NCI-H1092 (cell line): ENCODE data around the gene TPCN1.

Source experiments
- DNase-seq: peaks from one replicate; lab custom pipeline; 2025; lab: John Stamatoyannopoulos, UW

Gene TPCN1

DNA sequence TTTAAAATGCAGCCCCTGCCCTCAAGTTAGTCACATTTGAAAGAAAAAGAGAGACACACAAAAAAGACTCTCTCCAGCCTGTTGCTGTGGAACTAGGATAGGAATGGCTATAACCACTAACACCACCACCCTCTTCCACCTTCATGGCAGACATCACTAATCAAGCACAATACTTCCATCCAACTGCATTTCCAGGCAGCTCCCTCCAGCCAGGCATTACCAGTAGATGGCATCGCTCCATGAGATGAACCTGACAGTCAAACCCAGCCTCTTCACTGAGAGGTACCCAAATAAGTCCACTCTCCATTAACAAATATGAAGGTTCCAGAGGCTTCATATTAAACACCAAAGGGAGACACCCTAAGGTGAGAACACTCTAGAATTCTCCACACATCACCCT lies 89.2 kb downstream of the TPCN1 start:
- no peak for DNase-seq

DNA sequence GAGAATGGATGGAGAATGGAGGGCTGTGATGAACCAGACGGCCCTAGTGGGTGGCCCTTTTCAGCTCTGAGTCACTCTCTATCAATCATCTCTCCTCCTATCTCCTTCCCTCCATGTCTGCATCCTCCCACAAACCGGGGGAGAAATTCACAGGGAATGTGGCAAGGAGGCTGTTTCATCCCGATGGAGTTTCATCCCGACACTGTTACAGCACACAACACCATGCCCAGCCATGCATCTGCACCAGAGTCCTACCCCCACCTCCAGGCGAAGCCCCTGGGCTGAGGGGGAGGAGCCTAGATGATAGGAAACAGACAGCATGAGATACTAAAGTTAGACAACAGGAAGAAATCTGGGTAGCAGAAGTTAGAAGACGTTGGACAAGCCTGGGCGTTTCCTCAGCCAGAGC lies 92.9 kb downstream of the TPCN1 start:
- no peak for DNase-seq

GRCh38 chr12:113315358-113315757 lies 94.1 kb downstream of the TPCN1 start:
- DNase-seq = no peak

- no peak for DNase-seq
Measured at GRCh38 chr12:113316155-113316554, 94.9 kb downstream of the TPCN1 start.

DNA sequence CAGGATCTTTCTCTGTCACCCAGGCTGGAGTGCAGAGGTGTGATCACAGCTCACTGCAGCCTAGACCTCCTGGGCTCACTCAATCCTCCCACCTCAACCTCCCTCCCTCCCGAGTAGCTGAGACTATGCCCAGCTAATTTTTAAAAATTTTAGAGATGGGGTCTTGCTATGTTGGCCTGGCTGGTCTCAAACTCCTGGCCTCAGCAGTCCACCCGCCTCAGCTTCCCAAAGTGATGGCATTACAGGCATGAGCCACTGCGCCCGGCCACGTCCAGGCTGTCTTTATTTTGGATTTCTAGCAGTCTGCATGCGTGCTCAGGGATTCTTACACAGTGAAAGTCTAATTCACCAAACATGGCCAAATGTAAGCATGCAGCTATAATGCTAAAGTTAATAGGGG lies 95.9 kb downstream of the TPCN1 start:
- DNase-seq = no peak

DNA sequence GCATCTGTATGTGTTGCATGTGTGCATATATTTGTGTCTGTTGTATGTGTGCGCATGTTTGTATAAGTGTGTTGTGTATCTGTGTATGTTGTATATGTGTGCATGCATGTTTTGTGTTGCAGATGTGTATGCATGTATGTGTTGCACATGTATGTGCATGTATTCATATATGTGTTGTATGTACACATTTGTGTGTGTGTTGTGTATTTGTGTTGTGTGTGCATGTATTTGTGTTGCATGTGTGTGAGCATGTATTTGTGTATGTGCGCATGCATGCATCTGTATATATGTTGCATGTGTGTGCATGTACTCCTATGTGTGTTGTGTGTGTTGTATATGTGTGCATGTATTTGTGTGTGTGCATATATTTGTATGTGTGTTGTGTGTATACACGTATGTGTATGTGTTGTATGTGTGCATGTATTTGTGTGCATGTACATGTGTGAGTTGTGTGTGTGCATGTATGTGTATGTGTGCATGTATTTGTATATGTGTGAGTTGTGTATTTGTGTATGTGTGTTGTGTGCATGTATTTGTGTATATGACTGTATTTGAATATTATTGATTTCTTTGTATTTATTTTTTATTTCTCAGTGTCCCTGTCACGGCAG lies 96.9 kb downstream of the TPCN1 start:
- DNase-seq = no peak

DNA sequence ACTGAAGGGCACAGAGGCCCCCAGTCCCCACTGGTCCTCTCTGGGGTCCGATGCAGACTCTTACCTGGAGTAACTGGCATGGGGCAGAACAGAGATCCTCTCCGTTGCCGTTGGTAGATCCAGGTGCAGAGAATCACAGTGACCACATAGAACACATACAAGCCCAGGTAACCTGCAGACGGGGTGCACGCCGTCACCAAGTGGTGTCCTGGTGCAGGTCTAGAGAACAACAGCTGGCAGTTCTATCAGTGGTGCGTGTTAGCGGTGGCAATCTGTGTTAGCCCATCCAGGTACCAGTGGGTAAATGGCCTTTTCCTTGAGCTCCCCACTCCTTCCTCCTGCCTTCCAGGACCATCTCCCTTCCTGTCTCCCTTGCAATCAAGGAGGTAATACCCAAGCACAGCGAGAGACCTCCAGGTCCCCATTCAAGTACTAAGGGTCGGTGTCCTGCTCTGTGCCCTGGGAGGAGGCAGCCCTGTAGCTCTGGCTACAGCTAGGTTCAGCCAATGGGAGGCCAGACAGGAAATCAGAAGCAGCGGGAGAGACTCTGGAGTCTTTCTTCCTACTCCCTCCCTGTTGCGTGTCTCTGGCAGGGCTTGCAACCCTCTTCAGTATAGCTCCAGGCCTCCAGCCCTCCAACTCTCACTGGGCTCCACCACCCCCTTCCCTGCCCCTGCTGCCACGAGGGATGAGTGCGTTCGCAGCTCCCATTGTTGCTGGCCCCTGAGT lies 97.8 kb downstream of the TPCN1 start:
- no peak for DNase-seq

GRCh38 chr12:113320401-113320800 lies 99.1 kb downstream of the TPCN1 start:
- DNase-seq = no peak

GRCh38 chr12:113322343-113322742 lies 101.1 kb downstream of the TPCN1 start:
- no peak for DNase-seq

DNA sequence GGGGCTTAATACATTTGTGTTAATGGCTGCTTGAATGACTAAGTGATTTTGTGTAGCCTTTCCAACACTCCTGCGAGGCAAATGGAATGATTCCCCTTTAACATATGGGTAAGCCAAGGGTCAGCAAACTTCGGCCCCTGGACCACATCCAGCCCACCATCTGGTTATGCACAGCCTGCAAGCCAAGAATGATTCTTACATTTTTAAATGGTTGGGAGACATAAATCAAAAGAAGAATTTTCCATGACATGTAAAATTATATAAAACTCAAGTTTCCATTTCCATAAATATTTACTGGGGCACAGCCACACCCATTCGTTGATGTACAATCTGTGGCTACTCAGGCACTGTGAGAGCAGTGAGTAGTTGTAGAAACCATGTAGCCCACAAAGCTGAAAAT lies 104.7 kb downstream of the TPCN1 start:
- DNase-seq = no peak

DNA sequence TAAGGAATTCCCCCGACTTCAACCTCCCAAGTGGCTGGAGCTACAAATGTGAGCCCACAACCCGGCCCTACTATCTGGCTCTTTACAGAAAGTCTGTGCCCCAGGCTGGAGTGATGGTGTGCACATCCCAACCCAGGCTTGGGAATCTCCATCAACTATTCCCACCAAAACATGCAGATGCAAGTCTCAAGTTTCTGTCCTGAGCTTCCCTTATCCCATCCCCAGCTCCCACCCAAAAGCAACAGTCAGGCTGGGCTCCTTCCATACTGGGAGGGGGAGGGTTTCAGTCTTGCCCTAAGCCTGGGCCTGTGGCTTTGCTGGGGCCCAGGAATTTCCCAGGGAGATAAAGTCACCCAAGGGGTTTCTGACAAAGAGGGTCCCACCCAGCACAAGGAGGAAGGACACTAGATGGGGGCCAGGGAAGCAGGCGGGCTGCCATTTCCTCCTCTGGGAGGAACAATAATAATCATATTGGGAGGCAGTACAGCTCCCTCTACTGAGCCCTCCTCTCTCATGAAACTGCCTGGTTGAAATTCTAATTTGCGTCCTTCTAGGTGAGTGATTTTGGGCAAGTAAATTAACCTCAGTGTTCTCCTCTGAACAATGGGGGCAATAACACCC lies 105.6 kb downstream of the TPCN1 start:
- no peak for DNase-seq

DNA sequence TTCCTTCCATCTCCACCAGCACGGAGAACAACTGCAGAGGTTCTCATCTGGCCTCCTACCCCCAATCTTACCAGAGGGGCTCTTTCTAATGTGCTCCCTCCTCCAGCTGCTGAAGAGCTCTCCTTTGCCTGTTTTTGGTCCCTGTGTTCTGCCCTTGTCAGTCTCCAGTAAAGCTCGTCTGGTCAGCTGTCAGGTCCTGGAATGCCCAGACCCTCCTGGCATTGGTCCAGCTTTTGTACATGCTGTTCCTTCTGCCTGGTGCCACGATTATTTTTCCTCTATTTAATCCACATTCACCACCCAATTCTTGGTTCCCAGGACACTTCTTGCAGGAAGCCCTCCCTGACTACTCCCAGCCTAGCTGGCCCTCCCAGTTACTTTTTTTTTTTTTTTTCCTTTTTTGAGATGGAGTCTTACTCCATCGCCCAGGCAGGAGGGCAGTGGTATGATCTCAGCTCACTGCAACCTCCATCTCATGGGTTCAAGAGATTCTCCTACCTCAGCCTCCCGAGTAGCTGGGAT lies 107.2 kb downstream of the TPCN1 start:
- DNase-seq = no peak

DNA sequence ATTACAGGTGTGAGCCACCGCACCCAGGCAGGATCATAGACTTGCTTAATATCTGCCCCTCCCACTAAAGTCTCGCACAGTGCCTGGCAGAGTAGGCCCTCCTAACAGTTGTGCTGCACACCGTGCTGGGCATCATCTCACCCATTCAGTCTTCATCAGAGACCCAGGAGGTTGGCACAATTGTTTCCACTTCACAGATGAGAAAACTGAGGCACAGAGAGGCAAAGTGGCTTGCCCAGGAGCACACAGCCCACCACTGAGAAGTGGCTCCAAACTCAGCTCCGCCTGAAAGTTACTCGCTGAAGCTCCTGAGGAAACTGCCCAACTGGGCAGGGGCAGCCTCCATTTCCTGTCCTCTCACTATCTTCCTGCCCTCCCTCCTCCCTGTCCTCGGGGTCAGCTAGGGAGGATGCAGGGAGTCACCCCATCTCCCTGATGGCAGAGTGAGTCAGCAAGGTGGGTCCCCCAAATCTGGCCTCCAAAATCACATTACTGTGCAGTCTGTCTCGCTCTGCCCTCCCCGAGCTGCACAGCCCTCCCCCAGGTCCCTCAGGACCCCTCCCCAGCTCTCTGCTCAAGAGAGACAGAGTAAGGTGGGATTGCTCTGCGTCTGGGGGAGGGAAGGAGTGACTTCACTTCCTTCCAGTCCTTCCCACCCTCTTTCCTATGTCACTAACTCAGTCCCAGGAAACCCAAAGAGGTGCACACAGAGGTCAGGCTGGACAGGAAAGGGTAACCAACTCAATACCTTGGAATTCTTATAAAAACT lies 107.9 kb downstream of the TPCN1 start:
- DNase-seq = no peak

- no peak for DNase-seq
Measured at GRCh38 chr12:113329791-113330417, 108.6 kb downstream of the TPCN1 start.

- no peak for DNase-seq
Measured at GRCh38 chr12:113330505-113330904, 109.2 kb downstream of the TPCN1 start.

GRCh38 chr12:113332688-113333417 lies 111.6 kb downstream of the TPCN1 start:
- no peak for DNase-seq

DNA sequence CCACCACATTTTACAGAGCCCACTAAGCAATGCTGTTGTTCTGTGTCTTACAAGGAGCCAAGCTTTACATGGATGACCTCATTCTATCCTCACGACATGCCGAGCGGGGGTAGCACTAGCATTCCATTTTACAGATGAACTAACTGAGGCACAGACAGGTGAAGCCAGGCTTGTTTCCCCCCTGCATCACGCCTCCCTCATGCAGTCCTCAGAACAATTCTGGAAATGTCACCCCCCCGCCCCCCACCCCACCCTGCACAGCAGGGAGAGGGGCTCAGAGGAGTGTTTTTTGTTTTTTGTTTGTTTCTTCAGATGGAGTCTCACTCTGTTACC lies 112.1 kb downstream of the TPCN1 start:
- no peak for DNase-seq

GRCh38 chr12:113333877-113334785 lies 112.9 kb downstream of the TPCN1 start:
- DNase-seq = no peak

GRCh38 chr12:113334786-113335539 lies 113.7 kb downstream of the TPCN1 start, which contains the start of gene SLC8B1:
TSS of gene SLC8B1 (minus strand) at chr12:113335109. CDS start at chr12:113332878, 2,231 bp downstream.
- no peak for DNase-seq
